GM21825 (cell line): ENCODE results near the gene ALDH1A2.
"Not testable (repeated sequence)": the region's sequence is repeated elsewhere in the genome, so short reads cannot be mapped to it uniquely, and the experiment has no call there.

Experiments used
- ATAC-seq: cut with Tn5 transposase; IDR thresholded peaks from one replicate; pipeline ENCODE4 v1.9.1; 2021; ENCODE audit warnings: mild to moderate bottlenecking, moderate library complexity; ENCODE audit not compliant: unreplicated experiment

The ALDH1A2 gene

GRCh38 chr15:58069008-58069407 is 3.5 kb upstream of the ALDH1A2 start:
- no peak for ATAC-seq

GRCh38 chr15:58066042-58066867 is 744 bp upstream of the ALDH1A2 start:
- no peak for ATAC-seq

GRCh38 chr15:58064980-58065444 is 499 bp downstream of the ALDH1A2 start:
- ATAC-seq = no peak

- ATAC-seq = no peak
Observed at GRCh38 chr15:58064082-58064979, 1.2 kb downstream of the ALDH1A2 start.

GRCh38 chr15:58063614-58064013 is 1.9 kb downstream of the ALDH1A2 start:
- no peak for ATAC-seq

GRCh38 chr15:58062983-58063382 is 2.5 kb downstream of the ALDH1A2 start:
- ATAC-seq = no peak

- no peak for ATAC-seq
Observed at GRCh38 chr15:58062175-58062574, 3.3 kb downstream of the ALDH1A2 start.

- ATAC-seq = no peak
Observed at GRCh38 chr15:58060575-58060974, 4.9 kb downstream of the ALDH1A2 start.

GRCh38 chr15:58058729-58059128 is 6.8 kb downstream of the ALDH1A2 start:
- no peak for ATAC-seq

- ATAC-seq = no peak
Observed at GRCh38 chr15:58058073-58058472, 7.4 kb downstream of the ALDH1A2 start.

GRCh38 chr15:58057559-58057958 is 8.0 kb downstream of the ALDH1A2 start:
- no peak for ATAC-seq

- no peak for ATAC-seq
Observed at GRCh38 chr15:58056015-58056414, 9.5 kb downstream of the ALDH1A2 start.

GRCh38 chr15:58053315-58054153 is 12.0 kb downstream of the ALDH1A2 start:
- ATAC-seq = no peak

GRCh38 chr15:58052334-58052733 is 13.2 kb downstream of the ALDH1A2 start:
- no peak for ATAC-seq

GRCh38 chr15:58049520-58050227 is 15.8 kb downstream of the ALDH1A2 start:
- ATAC-seq = no peak

GRCh38 chr15:58048261-58048660 is 17.2 kb downstream of the ALDH1A2 start:
- no peak for ATAC-seq

GRCh38 chr15:58047149-58047548 is 18.4 kb downstream of the ALDH1A2 start:
- ATAC-seq = no peak

GRCh38 chr15:58046467-58046866 is 19.0 kb downstream of the ALDH1A2 start:
- ATAC-seq = no peak

- ATAC-seq = not testable (repeated sequence)
Observed at GRCh38 chr15:58045376-58045775, 20.1 kb downstream of the ALDH1A2 start.

- no peak for ATAC-seq
Observed at GRCh38 chr15:58044551-58044950, 21.0 kb downstream of the ALDH1A2 start.
